ENCODE measurements around the gene FAM170B. TPM values are rescaled to one million over a fixed set of nuclear protein-coding genes. Genes with fewer than 3 reads are reported as not detected.

Gene FAM170B
- total RNA-seq, 4 donors from 2014 or later = not detected

GRCh38 chr10:49165821-49166483 is 32.1 kb upstream of the FAM170B start:
- H3K27ac ChIP-seq = no peak overlapping the region
- TF ChIP-seq, protein P1, sequence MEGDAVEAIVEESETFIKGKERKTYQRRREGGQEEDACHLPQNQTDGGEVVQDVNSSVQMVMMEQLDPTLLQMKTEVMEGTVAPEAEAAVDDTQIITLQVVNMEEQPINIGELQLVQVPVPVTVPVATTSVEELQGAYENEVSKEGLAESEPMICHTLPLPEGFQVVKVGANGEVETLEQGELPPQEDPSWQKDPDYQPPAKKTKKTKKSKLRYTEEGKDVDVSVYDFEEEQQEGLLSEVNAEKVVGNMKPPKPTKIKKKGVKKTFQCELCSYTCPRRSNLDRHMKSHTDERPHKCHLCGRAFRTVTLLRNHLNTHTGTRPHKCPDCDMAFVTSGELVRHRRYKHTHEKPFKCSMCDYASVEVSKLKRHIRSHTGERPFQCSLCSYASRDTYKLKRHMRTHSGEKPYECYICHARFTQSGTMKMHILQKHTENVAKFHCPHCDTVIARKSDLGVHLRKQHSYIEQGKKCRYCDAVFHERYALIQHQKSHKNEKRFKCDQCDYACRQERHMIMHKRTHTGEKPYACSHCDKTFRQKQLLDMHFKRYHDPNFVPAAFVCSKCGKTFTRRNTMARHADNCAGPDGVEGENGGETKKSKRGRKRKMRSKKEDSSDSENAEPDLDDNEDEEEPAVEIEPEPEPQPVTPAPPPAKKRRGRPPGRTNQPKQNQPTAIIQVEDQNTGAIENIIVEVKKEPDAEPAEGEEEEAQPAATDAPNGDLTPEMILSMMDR (IDR thresholded peaks at IDR 0.05) = no peak
- no peak for TF ChIP-seq POLR2A (IDR thresholded peaks at IDR 0.05)
- H3K27me3 ChIP-seq = no peaks in the 10 kb centered on the region
- H3K4me3 ChIP-seq (replicated peaks in 1 of 3) = no peak overlapping the region
- H3K36me3 ChIP-seq = no peaks in the 10 kb centered on the region
- WGBS, 2 donors = 86 to 90% methylated on average over 13 to 14 of the region's 14 CpGs
- no peaks in the 10 kb centered on the region for H3K9me3 ChIP-seq
- DNase-seq = no peak
- no peaks in the 10 kb centered on the region for H3K4me1 ChIP-seq
- intact Hi-C loops (cut with DNase I) = loop anchor here (2.0 kb wide), 1 partner anchor 183 kb away; no protein-coding TSS in a partner anchor

DNA sequence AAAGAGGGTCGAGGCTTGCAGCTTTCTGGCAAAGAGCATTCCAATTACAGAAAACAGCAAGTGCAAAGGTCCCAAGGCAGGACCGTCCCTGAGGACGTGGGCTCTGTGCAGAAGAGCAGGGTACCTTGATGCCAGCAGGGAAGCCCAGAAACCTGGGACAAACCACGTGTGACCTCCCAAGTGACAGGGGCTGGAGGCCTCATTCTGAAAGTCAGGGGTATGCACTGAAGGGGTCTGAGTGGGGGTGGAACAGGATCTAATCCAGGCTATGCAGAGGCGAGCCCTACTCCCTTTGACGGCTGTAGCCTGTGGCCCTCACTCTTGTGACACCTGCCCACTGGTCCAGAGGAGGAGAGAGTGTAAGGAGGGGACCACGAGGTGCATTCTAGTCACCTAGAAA is 31.4 kb upstream of the FAM170B start:
- 77 to 78% methylated on average over 7 of the region's 7 CpGs for WGBS, 2 donors
- no peak overlapping the region for H3K27ac ChIP-seq
- H3K36me3 ChIP-seq = no peaks in the 10 kb centered on the region
- DNase-seq = no peak
- no peaks in the 10 kb centered on the region for H3K4me1 ChIP-seq
- no peak overlapping the region for H3K4me3 ChIP-seq (replicated peaks in 1 of 3)
- no peaks in the 10 kb centered on the region for H3K9me3 ChIP-seq
- no peaks in the 10 kb centered on the region for H3K27me3 ChIP-seq
- intact Hi-C loops (cut with DNase I) = loop anchor here (2.0 kb wide), 1 partner anchor 182 kb away; no protein-coding TSS in a partner anchor
- TF ChIP-seq, protein P1 (IDR thresholded peaks at IDR 0.05) = no peak
- TF ChIP-seq POLR2A (IDR thresholded peaks at IDR 0.05) = no peak

- DNase-seq = peak; percentile 54 to 59
- intact Hi-C loops (cut with DNase I) = loop anchor here (2.0 kb wide), 1 partner anchor 182 kb away; no protein-coding TSS in a partner anchor
These were observed 30.9 kb upstream of the FAM170B start for GRCh38 chr10:49164559-49165188.

DNA sequence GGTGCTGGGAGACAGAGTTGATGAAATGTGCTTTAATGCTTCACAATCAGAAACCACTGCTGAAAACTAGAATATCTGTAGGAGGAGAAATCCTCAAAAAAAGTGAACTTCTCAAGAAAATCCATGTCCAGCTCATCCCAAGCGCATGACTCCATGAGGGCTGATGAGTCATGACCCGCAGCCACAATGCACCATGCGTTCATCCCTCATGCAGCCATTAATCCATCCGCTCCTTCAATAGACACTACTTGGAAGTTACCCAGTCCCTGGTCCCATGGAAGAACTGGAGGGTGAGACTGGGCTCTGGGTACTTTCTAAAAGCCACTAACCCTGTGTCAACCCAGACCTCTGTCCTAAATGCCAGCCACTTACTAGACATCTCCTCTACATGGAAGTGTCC is 29.9 kb upstream of the FAM170B start:
- H3K36me3 ChIP-seq = no peaks in the 10 kb centered on the region
- TF ChIP-seq POLR2A (IDR thresholded peaks at IDR 0.05) = no peak
- TF ChIP-seq, protein P1 (IDR thresholded peaks at IDR 0.05) = no peak
- H3K27ac ChIP-seq = no peak overlapping the region
- H3K4me3 ChIP-seq (replicated peaks in 1 of 3) = no peak overlapping the region
- intact Hi-C loops (cut with DNase I) = loop anchor here (2.0 kb wide), 1 partner anchor 181 kb away; no protein-coding TSS in a partner anchor
- no peaks in the 10 kb centered on the region for H3K9me3 ChIP-seq
- H3K27me3 ChIP-seq = no peaks in the 10 kb centered on the region
- H3K4me1 ChIP-seq = no peaks in the 10 kb centered on the region
- 93 to 95% methylated on average over 4 of the region's 4 CpGs for WGBS, 2 donors
- no peak for DNase-seq

More at GRCh38 chr10:49164559-49165188, 30.9 kb upstream of the FAM170B start:
- no peak overlapping the region for H3K4me3 ChIP-seq (replicated peaks in 1 of 3)
- H3K9me3 ChIP-seq = no peaks in the 10 kb centered on the region
- no peaks in the 10 kb centered on the region for H3K4me1 ChIP-seq
- no peak overlapping the region for H3K27ac ChIP-seq
- TF ChIP-seq, protein P1 (IDR thresholded peaks at IDR 0.05) = peak in 5 of 6 experiments; percentile 55 to 86 (median 73)
- no peak for TF ChIP-seq POLR2A (IDR thresholded peaks at IDR 0.05)
- H3K27me3 ChIP-seq = no peaks in the 10 kb centered on the region
- 63% methylated on average over 9 of the region's 9 CpGs for WGBS, 2 donors
- no peaks in the 10 kb centered on the region for H3K36me3 ChIP-seq

DNA sequence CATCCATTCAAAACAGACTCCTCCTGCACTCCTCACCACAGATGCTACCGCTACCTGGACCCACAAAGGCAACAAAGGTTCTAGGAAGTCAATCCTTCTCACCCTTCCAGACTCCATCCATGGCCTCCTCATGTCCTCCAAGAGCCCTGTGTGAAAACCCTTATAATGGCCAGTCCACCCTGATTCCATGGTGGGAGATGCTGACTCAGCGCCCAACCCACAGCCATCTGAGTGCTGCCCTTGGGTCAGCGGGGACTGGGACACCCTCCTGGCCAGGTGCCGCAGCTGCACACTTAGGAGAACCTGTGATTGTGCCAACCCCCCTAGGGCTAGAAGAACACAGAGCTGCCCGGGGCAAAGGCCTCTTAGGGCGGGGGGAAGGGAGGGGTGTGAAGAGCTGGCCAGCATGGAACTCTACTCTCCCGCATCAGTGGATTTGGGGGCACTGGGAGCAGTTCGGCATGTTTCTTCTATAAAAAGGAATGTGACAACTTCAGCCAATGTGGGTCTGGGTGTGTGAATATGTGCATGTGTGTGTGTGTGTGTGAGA is 29.0 kb upstream of the FAM170B start:
- H3K27me3 ChIP-seq = no peaks in the 10 kb centered on the region
- H3K36me3 ChIP-seq = no peaks in the 10 kb centered on the region
- H3K27ac ChIP-seq = no peak overlapping the region
- no peaks in the 10 kb centered on the region for H3K4me1 ChIP-seq
- no peak for DNase-seq
- 83 to 98% methylated on average over 3 to 6 of the region's 8 CpGs for WGBS, 2 donors
- intact Hi-C loops (cut with DNase I) = no loop called here
- no peaks in the 10 kb centered on the region for H3K9me3 ChIP-seq
- TF ChIP-seq, protein P1 (IDR thresholded peaks at IDR 0.05) = no peak
- TF ChIP-seq POLR2A (IDR thresholded peaks at IDR 0.05) = no peak
- no peak overlapping the region for H3K4me3 ChIP-seq (replicated peaks in 1 of 3)
